ENCODE data around the gene ATP2B3. TPM values are rescaled to one million over a fixed set of nuclear protein-coding genes. Genes with fewer than 3 reads are reported as not detected.

The ATP2B3 gene
- total RNA-seq, 4 donors from 2014 or later: 0.09 to 3.5 TPM; not detected in 2

- intact Hi-C loops (cut with DNase I; ENCODE audit: low total_unique reads): no loop called here
- TF ChIP-seq CTCF (IDR thresholded peaks at IDR 0.05): no peak
- TF ChIP-seq POLR2A (IDR thresholded peaks at IDR 0.05): no peak
- Histone ChIP-seq H3K36me3 (no peaks in the 10 kb centered on the region), H3K27ac (no peak overlapping the region), H3K27me3 (peaks cover 0 to 12% of the 10 kb centered on the region in 2 donors), H3K9me3 (no peaks in the 10 kb centered on the region), H3K4me3 (no peak overlapping the region), H3K4me1 (no peaks in the 10 kb centered on the region)
- no peak for DNase-seq
Observed at GRCh38 chrX:153519569-153520286, 2.3 kb downstream of the ATP2B3 start.

GRCh38 chrX:153520287-153520917, 3.0 kb downstream of the ATP2B3 start:
- Histone ChIP-seq H3K36me3 (no peaks in the 10 kb centered on the region), H3K9me3 (no peaks in the 10 kb centered on the region), H3K4me3 (no peak overlapping the region), H3K27me3 (peaks cover 0 to 12% of the 10 kb centered on the region in 2 donors), H3K27ac (no peak overlapping the region), H3K4me1 (no peaks in the 10 kb centered on the region)
- no peak for TF ChIP-seq POLR2A (IDR thresholded peaks at IDR 0.05)
- TF ChIP-seq CTCF (IDR thresholded peaks at IDR 0.05): no peak
- DNase-seq: no peak
- intact Hi-C loops (cut with DNase I; ENCODE audit: low total_unique reads): no loop called here

- H3K9me3 ChIP-seq: no peaks in the 10 kb centered on the region
- no peak overlapping the region for H3K27ac ChIP-seq
- TF ChIP-seq CTCF (IDR thresholded peaks at IDR 0.05) (no peak), POLR2A (IDR thresholded peaks at IDR 0.05) (no peak)
- no peak for DNase-seq
- no peaks in the 10 kb centered on the region for H3K36me3 ChIP-seq
- peaks cover 0 to 12% of the 10 kb centered on the region in 2 donors for H3K27me3 ChIP-seq
- no peaks in the 10 kb centered on the region for H3K4me1 ChIP-seq
- no peak overlapping the region for H3K4me3 ChIP-seq
- intact Hi-C loops (cut with DNase I; ENCODE audit: low total_unique reads): no loop called here
Observed at GRCh38 chrX:153521034-153521433, 3.6 kb downstream of the ATP2B3 start.

- H3K36me3 ChIP-seq: no peaks in the 10 kb centered on the region
- H3K4me1 ChIP-seq: no peaks in the 10 kb centered on the region
- no peak for DNase-seq
- no peak overlapping the region for H3K27ac ChIP-seq
- H3K9me3 ChIP-seq: no peaks in the 10 kb centered on the region
- H3K27me3 ChIP-seq: peaks cover 0 to 12% of the 10 kb centered on the region in 2 donors
- intact Hi-C loops (cut with DNase I; ENCODE audit: low total_unique reads): no loop called here
- no peak overlapping the region for H3K4me3 ChIP-seq
- no peak for TF ChIP-seq POLR2A (IDR thresholded peaks at IDR 0.05)
- no peak for TF ChIP-seq CTCF (IDR thresholded peaks at IDR 0.05)
Observed at GRCh38 chrX:153522259-153522658, 4.8 kb downstream of the ATP2B3 start.

- no peak for DNase-seq
- TF ChIP-seq CTCF (IDR thresholded peaks at IDR 0.05) (no peak), POLR2A (IDR thresholded peaks at IDR 0.05) (no peak)
- no peak overlapping the region for H3K27ac ChIP-seq
- no peaks in the 10 kb centered on the region for H3K36me3 ChIP-seq
- intact Hi-C loops (cut with DNase I; ENCODE audit: low total_unique reads): no loop called here
- no peak overlapping the region for H3K4me3 ChIP-seq
- no peaks in the 10 kb centered on the region for H3K9me3 ChIP-seq
- H3K27me3 ChIP-seq: peaks cover 0 to 11% of the 10 kb centered on the region in 2 donors
- no peaks in the 10 kb centered on the region for H3K4me1 ChIP-seq
Observed at GRCh38 chrX:153523269-153523668, 5.8 kb downstream of the ATP2B3 start.
